ENCODE data around the gene SLC6A19.
"Not testable (repeated sequence)": the region's sequence is repeated elsewhere in the genome, so short reads cannot be mapped to it uniquely, and the experiment has no call there.

Gene SLC6A19

GRCh38 chr5:1261643-1262042 lies 60.2 kb downstream of the SLC6A19 start:
- no peak overlapping the region for H3K4me3 ChIP-seq (ENCODE audit: low read length)
- no peak for TF ChIP-seq CTCF (conservative IDR thresholded peaks at IDR 0.05; ENCODE audit: low read length)
- no peak for DNase-seq (ENCODE audit: low read depth)

GRCh38 chr5:1262381-1262780 lies 61.0 kb downstream of the SLC6A19 start:
- DNase-seq (ENCODE audit: low read depth): peak; percentile 4
- no peak for TF ChIP-seq CTCF (conservative IDR thresholded peaks at IDR 0.05; ENCODE audit: low read length)
- H3K4me3 ChIP-seq (ENCODE audit: low read length): no peak overlapping the region

- no peak for TF ChIP-seq CTCF (conservative IDR thresholded peaks at IDR 0.05; ENCODE audit: low read length)
- no peak for DNase-seq (ENCODE audit: low read depth)
- H3K4me3 ChIP-seq (ENCODE audit: low read length): no peak overlapping the region
These were observed 62.8 kb downstream of the SLC6A19 start for GRCh38 chr5:1264211-1264610.

- no peak for TF ChIP-seq CTCF (conservative IDR thresholded peaks at IDR 0.05; ENCODE audit: low read length)
- DNase-seq (ENCODE audit: low read depth): no peak
- H3K4me3 ChIP-seq (ENCODE audit: low read length): no peak overlapping the region
These were observed 63.6 kb downstream of the SLC6A19 start for GRCh38 chr5:1265026-1265425.

- no peak for DNase-seq (ENCODE audit: low read depth)
- no peak overlapping the region for H3K4me3 ChIP-seq (ENCODE audit: low read length)
- TF ChIP-seq CTCF (conservative IDR thresholded peaks at IDR 0.05; ENCODE audit: low read length): no peak
These were observed 64.4 kb downstream of the SLC6A19 start for GRCh38 chr5:1265461-1266455.

GRCh38 chr5:1266791-1267190 lies 65.4 kb downstream of the SLC6A19 start:
- no peak for TF ChIP-seq CTCF (conservative IDR thresholded peaks at IDR 0.05; ENCODE audit: low read length)
- no peak for DNase-seq (ENCODE audit: low read depth)
- H3K4me3 ChIP-seq (ENCODE audit: low read length): no peak overlapping the region

- not testable (repeated sequence) for H3K4me3 ChIP-seq (ENCODE audit: low read length); DNase-seq (ENCODE audit: low read depth)
These were observed 66.1 kb downstream of the SLC6A19 start for GRCh38 chr5:1267464-1267863.
